Measurements from ENCODE around the gene NRBP1.
A peak's percentile ranks its signal among the peaks of the same experiment; 100 is the strongest.
"Not testable (repeated sequence)": the region's sequence is repeated elsewhere in the genome, so short reads cannot be mapped to it uniquely, and the experiment has no call there.

The NRBP1 gene

DNA sequence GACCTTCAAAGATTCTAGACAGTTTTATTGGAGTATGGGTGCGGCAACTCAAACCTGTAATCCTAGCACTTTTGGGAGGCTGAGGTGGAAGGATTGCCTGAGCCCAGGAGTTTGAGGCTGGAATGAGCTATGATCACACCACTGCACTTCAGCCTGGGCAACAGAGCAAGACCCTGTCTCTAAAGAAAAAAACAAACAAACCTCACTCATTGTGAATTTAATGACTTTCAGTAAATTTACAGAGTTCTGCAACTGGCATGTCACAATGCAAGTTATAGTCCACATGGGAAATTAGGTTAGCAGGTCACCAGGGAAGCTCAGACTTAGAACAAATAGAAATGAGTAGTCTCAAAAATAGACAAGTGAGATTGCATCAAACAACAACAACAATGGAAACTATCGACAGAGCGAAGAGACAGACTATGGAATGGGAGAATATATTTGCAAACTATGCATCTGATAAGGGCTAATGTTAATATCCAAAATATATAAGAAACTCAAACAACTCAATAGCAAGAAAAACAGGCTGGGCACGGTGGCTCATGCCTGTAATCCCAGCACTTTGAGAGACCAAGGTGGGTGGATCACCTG, 6.7 kb upstream of the NRBP1 start:
- DNase-seq (ENCODE audit: low read depth): no peak

DNA sequence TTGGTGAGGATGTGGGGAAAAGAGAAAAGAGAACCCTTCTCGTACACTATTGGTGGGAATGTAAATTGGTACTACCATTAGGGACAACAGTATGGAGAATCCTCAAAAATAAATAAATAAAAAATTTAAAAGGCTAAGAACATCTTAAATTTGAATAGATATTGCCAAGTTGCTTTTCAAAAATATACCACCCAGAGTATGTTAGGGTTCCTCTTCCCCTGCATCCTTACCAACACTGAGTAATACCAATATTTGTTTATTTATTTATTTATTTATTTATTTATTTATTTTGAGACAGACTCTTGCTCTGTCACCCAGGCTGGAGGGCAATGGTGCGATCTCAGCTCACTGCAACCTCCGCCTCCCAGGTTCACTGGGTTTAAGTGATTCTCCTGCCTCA, 5.5 kb upstream of the NRBP1 start:
- DNase-seq (ENCODE audit: low read depth): no peak

GRCh38 chr2:27425039-27425438, 3.4 kb upstream of the NRBP1 start:
- DNase-seq (ENCODE audit: low read depth): not testable (repeated sequence)

DNA sequence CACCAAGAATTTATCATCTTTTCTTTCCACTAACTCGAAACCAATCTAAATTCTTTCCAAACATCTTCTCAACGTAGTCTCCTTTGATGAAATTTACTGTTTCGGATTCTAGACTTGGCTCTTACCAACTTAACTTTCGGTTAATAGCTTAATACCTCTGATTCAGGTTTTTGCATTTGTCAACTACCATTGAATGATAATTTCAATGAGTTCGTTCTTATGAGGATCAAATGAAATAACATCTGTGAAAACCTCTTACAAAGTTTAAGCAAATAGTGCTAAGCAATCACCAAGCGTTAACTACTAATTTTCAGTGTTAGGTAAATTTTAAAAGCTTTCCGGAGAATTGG, 593 bp upstream of the NRBP1 start:
- DNase-seq (ENCODE audit: low read depth): no peak

GRCh38 chr2:27428978-27429541, 629 bp downstream of the NRBP1 start:
- peak; percentile 60 for DNase-seq (ENCODE audit: low read depth)

DNA sequence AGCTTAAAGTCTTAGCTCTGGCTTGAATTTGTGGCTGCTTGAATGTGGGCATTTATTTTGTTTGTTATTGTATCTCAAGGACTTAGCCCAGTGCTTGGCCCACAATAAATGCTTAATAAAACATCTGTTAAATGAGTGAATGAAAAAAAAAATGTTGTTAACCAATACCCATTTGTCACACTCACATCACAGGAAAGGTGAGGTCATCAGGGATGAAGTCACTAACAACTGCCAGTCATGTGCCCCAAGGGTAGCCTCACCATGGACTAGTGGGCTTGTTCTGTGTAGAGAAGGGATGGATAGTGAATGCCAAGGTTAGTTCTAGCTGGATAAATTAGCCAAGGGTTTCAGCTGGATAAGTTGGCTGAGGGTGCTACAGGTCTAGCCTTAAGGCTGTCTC, 3.0 kb downstream of the NRBP1 start:
- DNase-seq (ENCODE audit: low read depth): no peak

DNA sequence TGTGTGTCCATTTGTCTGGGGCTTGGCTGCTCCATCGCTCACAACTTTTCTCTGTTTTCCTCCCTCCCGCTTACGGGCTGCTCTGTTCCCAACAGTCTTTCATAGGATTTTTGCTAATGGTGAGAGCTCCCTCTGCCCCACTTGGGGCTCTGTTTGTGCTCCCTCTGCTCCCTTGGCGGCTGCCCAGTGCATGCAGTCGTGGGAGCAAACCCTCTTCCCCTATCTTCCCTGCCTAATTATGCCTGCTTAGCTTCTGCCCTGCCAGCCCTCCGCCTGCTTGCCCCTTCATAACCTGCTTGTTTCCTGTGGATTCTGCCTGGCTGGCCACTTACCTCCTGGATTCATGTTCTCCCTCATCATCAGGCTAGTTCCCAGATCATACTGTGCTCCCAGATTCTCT, 7.2 kb downstream of the NRBP1 start:
- DNase-seq (ENCODE audit: low read depth): no peak

DNA sequence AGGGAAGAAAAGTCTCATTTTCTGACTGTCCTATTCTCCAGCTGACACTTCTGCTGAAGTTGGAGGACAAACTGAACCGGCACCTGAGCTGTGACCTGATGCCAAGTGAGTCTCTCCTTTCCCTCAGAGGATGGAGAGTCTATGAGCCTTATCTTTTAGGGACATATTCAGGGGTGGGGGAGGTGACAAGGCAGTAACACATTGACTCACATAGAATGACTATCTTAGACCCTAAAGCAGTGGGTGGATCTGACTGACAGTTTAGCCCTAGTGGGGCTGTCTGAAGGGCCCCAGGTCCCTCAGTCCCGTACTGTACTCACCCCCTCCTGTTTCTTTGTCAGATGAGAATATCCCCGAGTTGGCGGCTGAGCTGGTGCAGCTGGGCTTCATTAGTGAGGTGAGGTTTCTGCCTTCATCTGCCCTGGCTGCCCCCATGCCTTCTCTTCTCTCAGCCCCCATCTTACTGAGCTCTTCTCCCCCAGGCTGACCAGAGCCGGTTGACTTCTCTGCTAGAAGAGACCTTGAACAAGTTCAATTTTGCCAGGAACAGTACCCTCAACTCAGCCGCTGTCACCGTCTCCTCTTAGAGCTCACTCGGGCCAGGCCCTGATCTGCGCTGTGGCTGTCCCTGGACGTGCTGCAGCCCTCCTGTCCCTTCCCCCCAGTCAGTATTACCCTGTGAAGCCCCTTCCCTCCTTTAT, 12.9 kb downstream of the NRBP1 start:
- DNase-seq (ENCODE audit: low read depth): no peak

- peak; percentile 43 for DNase-seq (ENCODE audit: low read depth)
Measured at GRCh38 chr2:27441958-27442919, 13.8 kb downstream of the NRBP1 start, which contains the start of gene KRTCAP3. TSS of gene KRTCAP3 (plus strand) at chr2:27442381. CDS start at chr2:27442413, 32 bp downstream.

DNA sequence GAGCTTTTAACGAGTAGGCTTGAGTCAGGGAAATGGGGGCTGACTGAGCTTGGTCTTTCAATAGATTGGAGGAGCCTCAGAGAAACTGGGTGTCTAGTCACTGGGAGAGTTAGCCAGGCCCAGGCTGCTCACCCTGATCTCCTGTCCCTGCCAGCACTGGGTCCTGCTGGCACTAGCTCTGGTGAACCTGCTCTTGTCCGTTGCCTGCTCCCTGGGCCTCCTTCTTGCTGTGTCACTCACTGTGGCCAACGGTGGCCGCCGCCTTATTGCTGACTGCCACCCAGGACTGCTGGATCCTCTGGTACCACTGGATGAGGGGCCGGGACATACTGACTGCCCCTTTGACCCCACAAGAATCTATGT, 14.5 kb downstream of the NRBP1 start:
- DNase-seq (ENCODE audit: low read depth): no peak

- no peak for DNase-seq (ENCODE audit: low read depth)
Measured at GRCh38 chr2:27445155-27445554, 16.7 kb downstream of the NRBP1 start.

DNA sequence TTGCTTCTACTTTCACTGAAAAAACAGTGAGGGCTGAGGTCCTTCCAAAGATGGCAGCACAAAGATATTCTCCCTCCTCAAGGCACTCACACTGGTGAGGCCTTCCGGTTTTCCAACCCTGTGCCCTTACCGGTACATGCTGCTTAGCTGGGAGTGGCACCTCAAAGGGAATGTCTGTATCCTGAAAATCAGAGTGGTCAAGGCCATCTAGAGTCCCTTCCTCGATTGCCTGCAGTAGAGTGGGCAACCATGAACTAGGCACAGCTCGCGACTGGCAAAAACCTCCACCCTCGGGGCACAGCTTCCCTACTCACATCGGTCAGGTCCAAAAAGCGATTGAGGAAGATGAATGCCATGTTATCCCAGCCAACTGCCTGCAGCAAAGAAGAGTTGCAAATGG, 17.2 kb downstream of the NRBP1 start:
- DNase-seq (ENCODE audit: low read depth): no peak

DNA sequence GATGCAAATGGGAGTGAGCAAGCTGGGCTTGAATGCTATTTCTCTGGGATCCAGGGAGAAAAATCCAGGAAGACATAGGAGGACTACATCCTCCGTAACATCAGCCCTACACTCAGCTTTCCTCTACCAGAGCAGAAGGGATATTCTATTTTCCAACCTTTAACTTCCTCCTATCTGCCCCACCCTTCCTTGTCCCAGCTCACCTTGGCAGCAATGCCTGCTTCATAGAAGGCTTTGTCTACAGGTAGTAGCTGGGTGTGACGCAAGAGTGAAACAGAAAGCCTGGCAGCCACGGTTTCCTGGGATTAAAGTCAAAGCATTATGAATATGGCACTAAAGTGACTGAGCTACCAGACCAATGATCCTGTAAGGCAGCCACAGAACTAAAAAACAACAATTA, 17.6 kb downstream of the NRBP1 start:
- no peak for DNase-seq (ENCODE audit: low read depth)

GRCh38 chr2:27448381-27448780, 19.9 kb downstream of the NRBP1 start:
- no peak for DNase-seq (ENCODE audit: low read depth)

GRCh38 chr2:27451095-27451494, 22.7 kb downstream of the NRBP1 start:
- no peak for DNase-seq (ENCODE audit: low read depth)

DNA sequence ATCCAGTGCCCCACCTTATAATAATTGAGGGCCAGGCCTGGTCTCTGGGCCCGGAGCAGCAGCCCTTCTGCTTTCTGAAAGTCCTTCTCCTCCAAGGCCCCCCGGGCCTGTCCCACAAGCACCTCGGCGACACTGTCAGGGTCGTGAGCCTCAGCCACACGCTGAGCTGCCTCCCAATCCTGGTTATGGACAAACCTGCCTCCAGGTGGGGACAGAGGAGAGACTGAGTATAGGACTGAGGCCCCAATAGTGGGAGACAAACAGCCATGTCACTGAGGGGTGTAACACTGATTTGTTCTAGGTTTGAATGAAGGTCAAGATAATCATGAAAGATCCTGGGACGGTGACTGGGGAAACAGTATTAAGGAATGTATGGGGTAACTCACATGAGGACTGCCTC, 25.5 kb downstream of the NRBP1 start:
- DNase-seq (ENCODE audit: low read depth): no peak

DNA sequence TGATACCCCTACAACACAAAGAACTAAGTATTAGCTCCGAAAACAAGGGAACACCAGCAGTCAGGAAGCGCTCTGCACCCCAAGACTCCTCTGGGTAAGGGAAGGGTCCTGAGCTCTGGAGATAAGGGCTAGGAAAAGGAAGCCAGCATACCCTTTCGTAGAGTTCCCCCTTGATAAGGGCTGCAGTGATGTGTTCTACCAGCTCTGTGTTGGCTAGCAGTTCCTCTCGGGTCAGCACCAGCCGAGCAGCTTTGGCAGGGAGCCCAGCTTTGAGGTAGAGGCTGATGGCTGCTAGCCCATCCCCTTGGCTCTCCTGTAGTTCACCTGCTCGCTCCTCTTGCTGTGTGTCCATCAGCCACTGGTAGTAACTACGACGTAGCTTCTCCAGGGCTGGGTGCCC, 32.7 kb downstream of the NRBP1 start:
- DNase-seq (ENCODE audit: low read depth): no peak

GRCh38 chr2:27464443-27464842, 36.0 kb downstream of the NRBP1 start:
- DNase-seq (ENCODE audit: low read depth): no peak

DNA sequence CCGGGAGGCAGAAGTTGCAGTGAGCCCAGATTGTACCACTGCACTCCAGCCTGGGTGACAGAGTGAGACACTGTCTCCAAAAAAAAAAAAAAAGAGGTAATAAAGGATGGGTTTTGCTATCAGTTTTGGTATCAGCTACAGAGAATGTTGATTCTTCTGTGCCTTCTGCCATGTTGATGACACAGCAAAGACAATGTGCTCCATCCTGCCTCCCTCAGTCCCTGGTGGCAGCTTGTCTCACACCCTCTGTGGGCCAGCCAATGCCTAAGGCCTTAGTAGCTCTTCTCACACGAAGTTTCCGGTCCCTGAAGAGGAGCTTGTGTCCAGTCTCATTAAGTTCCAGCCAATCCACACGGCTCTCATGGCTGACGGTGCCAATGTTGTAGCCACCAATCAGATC, 43.5 kb downstream of the NRBP1 start:
- no peak for DNase-seq (ENCODE audit: low read depth)

DNA sequence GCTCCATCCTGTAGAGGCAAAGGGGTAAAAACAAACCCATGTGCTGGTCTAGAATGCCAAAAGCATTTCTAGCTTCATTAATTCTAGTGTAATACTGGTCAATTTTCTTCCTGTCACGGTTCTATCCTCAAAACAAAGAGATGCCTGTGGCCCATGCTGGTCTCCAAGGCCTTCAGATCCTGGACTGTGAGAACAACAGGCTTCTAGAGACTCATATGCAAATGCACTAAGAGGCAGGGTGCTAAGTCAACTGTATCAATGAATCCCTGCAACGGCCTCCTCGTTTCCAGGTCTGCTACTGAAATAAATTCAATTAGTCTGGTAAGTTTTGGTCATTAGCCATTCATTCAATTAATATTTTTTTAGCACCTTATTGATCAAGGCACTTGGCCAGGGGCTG, 57.1 kb downstream of the NRBP1 start:
- DNase-seq (ENCODE audit: low read depth): no peak

- DNase-seq (ENCODE audit: low read depth): no peak
Measured at GRCh38 chr2:27489118-27489497, 60.7 kb downstream of the NRBP1 start.

DNA sequence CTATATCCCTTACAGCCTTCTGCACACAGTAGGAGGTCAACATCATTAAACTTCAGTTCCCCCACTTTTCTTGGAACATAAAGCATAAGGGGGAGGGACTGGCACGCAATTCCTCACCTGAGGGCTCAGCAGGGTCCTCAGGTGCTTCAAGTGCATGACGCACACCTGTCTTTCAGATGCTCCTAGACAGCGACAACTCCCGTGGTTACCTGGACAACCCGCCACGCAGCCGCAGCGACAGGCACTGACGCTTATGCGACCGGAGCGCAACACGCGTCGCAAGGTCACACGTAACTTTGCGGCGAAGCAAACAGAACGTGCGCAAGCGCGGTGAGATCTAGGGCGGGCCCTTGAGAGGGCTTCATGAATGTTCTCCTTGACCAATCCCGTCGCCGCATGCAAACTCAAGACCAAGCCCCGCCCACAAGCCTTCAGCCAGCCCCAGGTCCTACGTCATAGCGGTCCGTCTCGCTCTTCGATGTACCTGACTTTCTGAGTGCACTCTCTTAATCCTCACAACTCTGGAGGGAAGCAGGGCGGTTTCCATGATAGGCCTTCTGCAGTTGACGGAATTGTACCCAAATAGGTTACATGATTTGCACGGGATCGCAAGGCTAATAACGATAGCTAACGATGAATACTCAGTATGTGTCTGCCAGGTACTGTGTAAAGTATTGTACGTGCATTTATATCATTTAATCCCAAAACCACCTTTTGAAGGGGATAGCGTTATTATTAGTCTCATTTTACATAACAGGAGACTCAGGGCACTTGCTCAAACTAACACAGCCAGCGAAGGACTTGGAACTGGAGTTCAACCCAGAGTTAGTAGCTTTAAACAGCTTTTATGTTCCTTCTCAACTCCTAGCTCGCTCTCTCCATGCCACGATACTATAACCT, 61.3 kb downstream of the NRBP1 start, which contains the start of gene IFT172:
TSS of gene IFT172 (minus strand) at position 246 of the 900 bp plus-strand sequence. CDS start at position 156, 90 bp downstream.
- peak; percentile 98 for DNase-seq (ENCODE audit: low read depth)

Measured in activated T-helper 9 cell treated with anti-CD3 and anti-CD28 coated beads, Interleukin-2, amount 50 U/mL, for 16 hours (primary cell).